BLaER1 treated with 17β-estradiol and CSF1 and Interleukin-3, amounts not matched to agents 10 nM and 100 nM (cell line): Measurements from ENCODE around the gene ROR2.

Source experiments
- H3K27ac ChIP-seq, 11 experiments: shearing (Covaris generic); formaldehyde crosslinking; 2 replicates each; pipeline ENCODE4 v1.8.1; 2022
- H3K27me3 ChIP-seq, 11 experiments: shearing (Covaris generic); formaldehyde crosslinking; 2 replicates each; pipeline ENCODE4 v1.8.1; 2022
- H3K36me3 ChIP-seq, 11 experiments: shearing (Covaris generic); formaldehyde crosslinking; 2 replicates each; pipeline ENCODE4 v1.8.1; 2022
- H3K4me1 ChIP-seq, 10 experiments: shearing (Covaris generic); formaldehyde crosslinking; 2 replicates each; pipeline ENCODE4 v1.8.1; 2022
- H3K4me2 ChIP-seq, 11 experiments: shearing (Covaris generic); formaldehyde crosslinking; 2 replicates each; pipeline ENCODE4 v1.8.1; 2022
- H3K4me3 ChIP-seq, 10 experiments: shearing (Covaris generic); formaldehyde crosslinking; 2 replicates each; pipeline ENCODE4 v1.8.1; 2022
- H3K9ac ChIP-seq, 11 experiments: shearing (Covaris generic); formaldehyde crosslinking; 2 replicates each; pipeline ENCODE4 v1.8.1; 2022
- H3K9me3 ChIP-seq, 11 experiments: shearing (Covaris generic); formaldehyde crosslinking; replicated peaks in 1 of 11; 2 replicates each; pipeline ENCODE4 v1.8.1; 2022
- H4K20me1 ChIP-seq, 11 experiments: shearing (Covaris generic); formaldehyde crosslinking; 2 replicates each; pipeline ENCODE4 v1.8.1; 2022
- Cebpa-rat ChIP-seq, 11 experiments: shearing (Covaris generic); IDR thresholded peaks; 2 replicates each; pipeline ENCODE4 v1.8.1; 2022

ROR2 gene

GRCh38 chr9:91781906-91782305 lies 168.1 kb downstream of the ROR2 start:
- H3K9me3 ChIP-seq = peaks cover 6 to 30% (median 18%) of the 10 kb centered on the region in 11 experiments; a peak in 19 of 22 replicates
- no peak for TF ChIP-seq Cebpa-rat (IDR thresholded peaks at IDR 0.05)

GRCh38 chr9:91781116-91781515 lies 168.9 kb downstream of the ROR2 start:
- no peak for TF ChIP-seq Cebpa-rat (IDR thresholded peaks at IDR 0.05)
- no peak overlapping the region for H3K9ac ChIP-seq
- no peak overlapping the region for H3K27ac ChIP-seq
- no peaks in the 10 kb centered on the region for H4K20me1 ChIP-seq
- H3K36me3 ChIP-seq = no peaks in the 10 kb centered on the region
- no peak overlapping the region for H3K4me2 ChIP-seq
- no peak overlapping the region for H3K4me3 ChIP-seq
- H3K4me1 ChIP-seq = peaks cover 4 to 20% (median 8%) of the 10 kb centered on the region in 10 experiments; a peak in 17 of 20 replicates
- H3K9me3 ChIP-seq = peaks cover 6 to 27% (median 18%) of the 10 kb centered on the region in 11 experiments; a peak in 18 of 22 replicates
- no peaks in the 10 kb centered on the region for H3K27me3 ChIP-seq

More at GRCh38 chr9:91781906-91782305, 168.1 kb downstream of the ROR2 start:
- Histone ChIP-seq H3K27ac (no peak overlapping the region), H4K20me1 (no peaks in the 10 kb centered on the region), H3K4me1 (peaks cover 4 to 12% (median 8%) of the 10 kb centered on the region in 10 experiments; a peak in 17 of 20 replicates), H3K4me2 (no peak overlapping the region), H3K36me3 (no peaks in the 10 kb centered on the region), H3K9ac (no peak overlapping the region), H3K27me3 (no peaks in the 10 kb centered on the region; a peak in 1 of 22 replicates), H3K4me3 (no peak overlapping the region)

GRCh38 chr9:91778031-91778430 lies 172.0 kb downstream of the ROR2 start:
- Histone ChIP-seq H3K36me3 (no peaks in the 10 kb centered on the region), H3K4me3 (no peak overlapping the region), H3K27ac (no peak overlapping the region), H4K20me1 (no peaks in the 10 kb centered on the region), H3K9ac (no peak overlapping the region), H3K9me3 (peaks cover 0 to 6% (median 4%) of the 10 kb centered on the region in 11 experiments; a peak in 17 of 22 replicates), H3K4me2 (peak overlapping the region in 1 of 11 experiments; percentile 77; a peak in 2 of 22 replicates), H3K27me3 (no peaks in the 10 kb centered on the region), H3K4me1 (peaks cover 7 to 35% (median 11%) of the 10 kb centered on the region in 10 experiments; a peak in 17 of 20 replicates)
- TF ChIP-seq Cebpa-rat (IDR thresholded peaks at IDR 0.05) = no peak

GRCh38 chr9:91777292-91777830 lies 172.7 kb downstream of the ROR2 start:
- Histone ChIP-seq H4K20me1 (no peaks in the 10 kb centered on the region), H3K36me3 (no peaks in the 10 kb centered on the region), H3K27ac (peak overlapping the region in 1 of 11 experiments; percentile 49; a peak in 1 of 22 replicates), H3K27me3 (no peaks in the 10 kb centered on the region), H3K4me3 (no peak overlapping the region), H3K9me3 (no peaks in the 10 kb centered on the region), H3K4me1 (peaks cover 0 to 35% (median 5%) of the 10 kb centered on the region in 10 experiments; a peak in 12 of 20 replicates), H3K9ac (no peak overlapping the region; a peak in 1 of 22 replicates), H3K4me2 (peak overlapping the region in 3 of 11 experiments; percentile 16 to 77 (median 64); a peak in 5 of 22 replicates)
- no peak for TF ChIP-seq Cebpa-rat (IDR thresholded peaks at IDR 0.05)

DNA sequence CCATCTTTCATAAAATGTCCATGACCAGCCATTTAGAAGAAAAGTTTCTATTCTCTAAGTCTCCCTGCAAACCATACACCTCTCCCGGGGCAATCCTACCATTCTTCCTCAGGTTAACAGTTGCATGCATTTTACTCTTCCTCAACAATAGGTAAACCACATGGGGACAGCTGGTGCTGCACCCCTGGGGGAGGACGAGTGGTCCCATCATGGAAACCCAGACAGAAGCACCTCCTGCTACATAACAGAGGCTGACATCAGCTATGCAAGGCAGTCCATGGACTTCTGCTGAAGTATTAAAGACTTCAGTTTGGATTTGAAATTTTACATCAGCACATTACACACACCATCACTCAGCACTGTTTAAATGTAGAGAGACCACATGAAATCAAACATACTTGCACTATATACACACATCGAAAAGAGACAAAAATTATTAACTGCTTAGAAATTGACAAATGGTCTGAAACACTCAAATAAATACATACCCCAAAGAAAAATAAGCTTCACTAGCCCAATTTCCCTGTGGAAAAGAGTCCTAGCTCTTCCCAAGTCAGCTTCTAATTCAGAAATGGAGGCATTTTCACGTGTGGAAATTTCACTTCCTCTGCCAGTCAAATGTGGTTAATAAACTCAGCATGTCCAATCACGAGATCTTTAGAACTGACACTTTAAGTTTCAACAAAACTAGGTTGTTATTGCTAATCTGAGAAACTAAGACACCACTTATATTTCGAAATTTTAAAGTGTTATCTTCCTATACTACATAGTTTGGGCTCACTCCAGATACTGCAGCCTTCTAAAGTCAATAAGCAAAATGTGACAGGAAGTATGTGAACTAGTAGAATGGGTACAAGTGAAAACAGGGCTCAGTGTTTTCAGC lies 173.4 kb downstream of the ROR2 start:
- peak overlapping the region in 3 of 11 experiments; percentile 16 to 77 (median 64); a peak in 5 of 22 replicates for H3K4me2 ChIP-seq

GRCh38 chr9:91775708-91776028 lies 174.4 kb downstream of the ROR2 start:
- TF ChIP-seq Cebpa-rat (IDR thresholded peaks at IDR 0.05) = no peak
- Histone ChIP-seq H3K9me3 (no peaks in the 10 kb centered on the region), H4K20me1 (no peaks in the 10 kb centered on the region), H3K27ac (no peak overlapping the region), H3K4me1 (peaks cover 0 to 35% (median 4%) of the 10 kb centered on the region in 10 experiments; a peak in 7 of 20 replicates), H3K4me2 (peak overlapping the region in 1 of 11 experiments; percentile 77; a peak in 2 of 22 replicates), H3K9ac (no peak overlapping the region), H3K27me3 (no peaks in the 10 kb centered on the region), H3K36me3 (no peaks in the 10 kb centered on the region), H3K4me3 (no peak overlapping the region)

More for the DNA sequence above, 173.4 kb downstream of the ROR2 start:
- Histone ChIP-seq H3K9ac (no peak overlapping the region; a peak in 1 of 22 replicates), H3K36me3 (no peaks in the 10 kb centered on the region), H4K20me1 (no peaks in the 10 kb centered on the region), H3K4me1 (peaks cover 0 to 35% (median 4%) of the 10 kb centered on the region in 10 experiments; a peak in 7 of 20 replicates), H3K9me3 (no peaks in the 10 kb centered on the region), H3K4me3 (no peak overlapping the region), H3K27ac (peak overlapping the region in 1 of 11 experiments; percentile 49; a peak in 1 of 22 replicates), H3K27me3 (no peaks in the 10 kb centered on the region)
- TF ChIP-seq Cebpa-rat (IDR thresholded peaks at IDR 0.05) = no peak

DNA sequence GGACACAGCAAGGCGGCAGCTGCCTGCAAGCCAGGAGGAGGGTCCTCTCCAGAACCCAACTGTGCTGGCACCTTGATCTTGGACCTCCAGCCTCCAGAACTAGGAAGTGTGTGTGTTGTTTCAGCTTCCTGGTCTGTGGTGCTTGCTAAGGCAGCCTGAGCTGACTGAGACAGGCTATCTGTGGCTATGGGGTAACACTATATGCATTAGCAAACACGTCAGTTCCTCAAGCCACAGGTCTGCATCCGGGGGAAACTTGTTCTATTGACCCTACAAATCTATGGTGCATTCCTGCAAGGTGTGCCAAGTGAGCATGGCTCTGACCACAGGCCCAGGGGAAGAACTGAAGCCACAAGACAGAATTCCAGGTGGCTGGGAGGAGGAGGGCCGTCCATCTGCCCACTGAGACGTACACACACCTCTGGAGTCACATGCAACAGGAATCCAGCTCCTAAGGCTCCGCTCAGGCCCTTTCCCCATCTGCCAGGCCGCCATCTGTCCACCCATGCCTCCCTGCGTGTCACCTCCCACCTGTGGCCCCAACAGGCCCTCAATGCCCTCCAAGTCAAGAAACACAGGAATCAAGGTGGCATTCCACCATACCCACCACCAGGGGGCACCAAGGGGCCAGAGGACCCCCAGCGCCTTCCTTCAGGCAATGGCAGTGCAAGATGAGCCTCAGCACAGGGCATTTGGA lies 174.9 kb downstream of the ROR2 start:
- no peaks in the 10 kb centered on the region for H3K27me3 ChIP-seq
- no peak overlapping the region for H3K4me3 ChIP-seq
- no peaks in the 10 kb centered on the region for H4K20me1 ChIP-seq
- H3K4me2 ChIP-seq = peak overlapping the region in 2 of 11 experiments; percentile 30 to 77; a peak in 3 of 22 replicates
- H3K4me1 ChIP-seq = peaks cover 0 to 35% (median 4%) of the 10 kb centered on the region in 10 experiments; a peak in 7 of 20 replicates
- H3K9me3 ChIP-seq = no peaks in the 10 kb centered on the region
- no peak overlapping the region for H3K9ac ChIP-seq
- TF ChIP-seq Cebpa-rat (IDR thresholded peaks at IDR 0.05) = no peak
- no peak overlapping the region for H3K27ac ChIP-seq
- no peaks in the 10 kb centered on the region for H3K36me3 ChIP-seq

DNA sequence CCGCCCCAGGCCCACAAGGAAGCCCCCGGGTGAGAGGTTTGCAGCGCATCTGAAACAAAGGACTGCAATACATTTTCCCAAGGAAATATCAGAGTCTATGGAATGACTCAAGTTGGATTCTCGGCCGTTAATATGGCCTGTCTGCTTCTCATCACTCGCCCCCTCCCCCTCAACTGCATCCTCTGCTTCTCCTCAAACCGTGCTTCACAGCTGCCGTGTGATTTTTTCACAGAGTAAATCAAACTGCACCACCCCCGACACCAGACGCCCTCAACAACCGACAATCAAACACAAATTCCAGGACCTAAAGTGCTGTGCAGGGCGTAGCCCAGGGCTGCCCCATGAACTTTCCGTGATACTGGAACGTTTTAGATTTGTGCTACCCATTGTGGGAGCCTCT lies 176.9 kb downstream of the ROR2 start:
- H3K36me3 ChIP-seq = no peaks in the 10 kb centered on the region
- no peak overlapping the region for H3K27ac ChIP-seq
- H3K4me2 ChIP-seq = no peak overlapping the region
- no peak overlapping the region for H3K9ac ChIP-seq
- H3K9me3 ChIP-seq = no peaks in the 10 kb centered on the region
- H3K27me3 ChIP-seq = no peaks in the 10 kb centered on the region
- no peak for TF ChIP-seq Cebpa-rat (IDR thresholded peaks at IDR 0.05)
- no peaks in the 10 kb centered on the region for H4K20me1 ChIP-seq
- H3K4me3 ChIP-seq = no peak overlapping the region
- H3K4me1 ChIP-seq = peaks cover 0 to 35% (median 4%) of the 10 kb centered on the region in 10 experiments; a peak in 7 of 20 replicates

GRCh38 chr9:91771864-91772263 lies 178.2 kb downstream of the ROR2 start:
- no peak overlapping the region for H3K4me2 ChIP-seq
- no peaks in the 10 kb centered on the region for H3K9me3 ChIP-seq
- no peaks in the 10 kb centered on the region for H3K27me3 ChIP-seq
- no peak for TF ChIP-seq Cebpa-rat (IDR thresholded peaks at IDR 0.05)
- H3K9ac ChIP-seq = no peak overlapping the region
- no peaks in the 10 kb centered on the region for H3K36me3 ChIP-seq
- H3K27ac ChIP-seq = no peak overlapping the region
- peaks cover 0 to 22% (median 4%) of the 10 kb centered on the region in 10 experiments; a peak in 7 of 20 replicates for H3K4me1 ChIP-seq
- H3K4me3 ChIP-seq = no peak overlapping the region
- H4K20me1 ChIP-seq = no peaks in the 10 kb centered on the region
